Stimulated activated CD8-positive, alpha-beta memory T cell treated with anti-CD3 and anti-CD28 coated beads, Interleukin-15, amount 100 ng/mL, for 48 hours (primary cell): ENCODE measurements around the gene TRRAP.

Source experiments
- DNase-seq, 2 donors: peaks; one replicate each; pipeline ENCODE4 v3.0.0-alpha.2; 2020; ENCODE audit warnings: low read depth in 2 of 2

Gene TRRAP

GRCh38 chr7:98946389-98946788 is 68.1 kb downstream of the TRRAP start:
- no peak for DNase-seq

- no peak for DNase-seq
These were observed 71.2 kb downstream of the TRRAP start for GRCh38 chr7:98949336-98950044.

GRCh38 chr7:98955992-98956391 is 77.7 kb downstream of the TRRAP start:
- DNase-seq = no peak

GRCh38 chr7:98956469-98956868 is 78.1 kb downstream of the TRRAP start:
- no peak for DNase-seq

GRCh38 chr7:98956937-98957336 is 78.6 kb downstream of the TRRAP start:
- DNase-seq = no peak

- no peak for DNase-seq
These were observed 79.4 kb downstream of the TRRAP start for GRCh38 chr7:98957766-98958165.

- DNase-seq = no peak
These were observed 80.6 kb downstream of the TRRAP start for GRCh38 chr7:98958968-98959367.

GRCh38 chr7:98963305-98963704 is 85.0 kb downstream of the TRRAP start:
- DNase-seq = no peak

GRCh38 chr7:98964596-98964995 is 86.3 kb downstream of the TRRAP start:
- no peak for DNase-seq

- no peak for DNase-seq
These were observed 90.3 kb downstream of the TRRAP start for GRCh38 chr7:98968621-98969020.

GRCh38 chr7:98969386-98969785 is 91.1 kb downstream of the TRRAP start:
- no peak for DNase-seq

GRCh38 chr7:98970016-98970615 is 91.8 kb downstream of the TRRAP start:
- DNase-seq = no peak

- DNase-seq = no peak
These were observed 92.5 kb downstream of the TRRAP start for GRCh38 chr7:98970805-98971204.

GRCh38 chr7:98974205-98974604 is 95.9 kb downstream of the TRRAP start:
- DNase-seq = no peak

GRCh38 chr7:98974906-98975816 is 96.8 kb downstream of the TRRAP start:
- DNase-seq = no peak

- no peak for DNase-seq
These were observed 98.3 kb downstream of the TRRAP start for GRCh38 chr7:98976396-98977185.

- no peak for DNase-seq
These were observed 100.3 kb downstream of the TRRAP start for GRCh38 chr7:98978672-98979071.

- no peak for DNase-seq
These were observed 103.4 kb downstream of the TRRAP start for GRCh38 chr7:98981701-98982100.

GRCh38 chr7:98982686-98983085 is 104.4 kb downstream of the TRRAP start:
- no peak for DNase-seq

GRCh38 chr7:98984126-98984525 is 105.8 kb downstream of the TRRAP start:
- no peak for DNase-seq

- DNase-seq = no peak
These were observed 107.1 kb downstream of the TRRAP start for GRCh38 chr7:98985406-98985805.

GRCh38 chr7:98985945-98986344 is 107.6 kb downstream of the TRRAP start:
- no peak for DNase-seq
